Left ventricle myocardium inferior (tissue), 1 donor: ENCODE data around the gene ZNF785. TPM values are rescaled to one million over a fixed set of nuclear protein-coding genes. Genes with fewer than 3 reads are reported as not detected.
A peak's percentile ranks its signal among the peaks of the same experiment; 100 is the strongest.
"Not testable (repeated sequence)": the region's sequence is repeated elsewhere in the genome, so short reads cannot be mapped to it uniquely, and the experiment has no call there.

Source experiments
- DNase-seq: peaks from one replicate; pipeline ENCODE4 v3.0.0-alpha.2; 2020
- H3K27ac ChIP-seq: fragments of 200-600 bp; replicated peaks from 2 replicates; pipeline ENCODE4 v1.8.0; 2021
- H3K27me3 ChIP-seq: fragments of 200-600 bp; 2 replicates; pipeline ENCODE4 v1.8.0; 2021; ENCODE audit warnings: low read depth
- H3K36me3 ChIP-seq: fragments of 200-600 bp; 2 replicates; pipeline ENCODE4 v1.8.0; 2021
- H3K4me1 ChIP-seq: fragments of 200-600 bp; 2 replicates; pipeline ENCODE4 v1.8.0; 2021
- H3K4me3 ChIP-seq: fragments of 200-600 bp; 2 replicates; pipeline ENCODE4 v1.8.0; 2021; ENCODE audit warnings: mild to moderate bottlenecking, moderate library complexity
- H3K9me3 ChIP-seq: fragments of 200-600 bp; replicated peaks from 2 replicates; pipeline ENCODE4 v1.8.0; 2021
- intact Hi-C: fragments of 100-400 bp; cut with micrococcal nuclease; formaldehyde crosslinking; loops from one replicate; pipeline ENCODE4 v1.11.0; 2022
- total RNA-seq: library from RNA; stranded (reverse); fragmentation: NEBNext Ultra II Directional; extraction: Animal tissue kit (Norgen Biotek cat#: 25700); gene quantifications from one replicate; pipeline ENCODE4 v1.2.1, GENCODE V29; 2021
- TF ChIP-seq, protein P1 (sequence below): fragments of 200-600 bp; IDR thresholded peaks from 2 replicates; pipeline ENCODE4 v1.8.0; 2021; ENCODE audit warnings: antibody characterized with exemption, mild to moderate bottlenecking, borderline replicate concordance
- donor health status: DM: no; HTN: yes; CAD: no; lungs with severe emphysema.

ZNF785 gene
- total RNA-seq, 1 donor from 2014 or later = 7.1 TPM

DNA sequence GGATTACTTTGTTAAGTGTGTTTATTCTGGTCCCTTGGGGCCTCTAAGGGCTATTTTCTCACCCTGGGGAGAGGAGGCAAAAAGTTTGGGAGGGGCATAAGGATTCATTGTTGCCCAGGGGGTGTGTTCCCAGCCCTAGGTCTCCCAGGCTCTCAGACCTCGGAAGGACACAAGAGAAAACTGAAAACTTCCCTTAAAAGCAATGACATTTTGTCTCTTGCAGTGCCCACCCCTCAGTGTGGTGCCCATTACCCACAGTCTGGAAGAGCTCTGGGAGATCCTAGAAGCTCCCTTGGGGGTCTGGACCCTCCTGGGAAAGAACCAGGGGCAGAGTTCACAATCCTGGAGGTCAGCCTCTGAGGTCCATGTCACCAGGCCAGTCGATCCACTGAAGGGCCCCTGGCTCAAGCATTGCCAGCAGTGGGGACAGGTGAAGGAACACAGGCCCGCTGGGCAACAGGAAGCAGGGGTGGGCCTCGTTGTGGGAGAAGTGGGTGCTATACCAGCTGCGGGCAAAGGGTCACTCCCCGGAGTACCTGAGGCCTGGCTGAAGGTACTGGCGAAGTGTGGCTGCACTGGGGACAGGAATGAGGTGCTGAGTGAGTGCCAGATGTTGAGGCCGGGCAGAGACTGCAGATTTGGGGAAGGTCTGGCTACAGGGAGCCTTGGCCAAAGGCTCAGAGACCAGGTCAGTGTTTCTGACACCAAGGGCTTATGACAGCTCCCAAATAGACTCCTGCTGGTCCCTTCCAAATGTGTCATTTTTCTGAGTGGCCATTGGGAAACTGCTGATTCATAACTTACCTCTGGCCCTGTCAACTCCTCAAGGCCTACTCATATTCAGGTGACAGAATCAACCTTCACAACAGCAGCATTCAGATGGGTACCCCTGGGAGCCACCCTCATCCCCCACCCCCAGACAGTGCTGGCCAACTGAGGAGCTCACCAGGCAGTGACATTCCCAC, 46.2 kb downstream of the ZNF785 start:
- peak; percentile 64 for DNase-seq
- no peaks in the 10 kb centered on the region for H3K36me3 ChIP-seq
- intact Hi-C loops = no loop called here
- H3K27ac ChIP-seq = peak overlapping the region; percentile 89
- no peaks in the 10 kb centered on the region for H3K9me3 ChIP-seq
- TF ChIP-seq, protein P1, sequence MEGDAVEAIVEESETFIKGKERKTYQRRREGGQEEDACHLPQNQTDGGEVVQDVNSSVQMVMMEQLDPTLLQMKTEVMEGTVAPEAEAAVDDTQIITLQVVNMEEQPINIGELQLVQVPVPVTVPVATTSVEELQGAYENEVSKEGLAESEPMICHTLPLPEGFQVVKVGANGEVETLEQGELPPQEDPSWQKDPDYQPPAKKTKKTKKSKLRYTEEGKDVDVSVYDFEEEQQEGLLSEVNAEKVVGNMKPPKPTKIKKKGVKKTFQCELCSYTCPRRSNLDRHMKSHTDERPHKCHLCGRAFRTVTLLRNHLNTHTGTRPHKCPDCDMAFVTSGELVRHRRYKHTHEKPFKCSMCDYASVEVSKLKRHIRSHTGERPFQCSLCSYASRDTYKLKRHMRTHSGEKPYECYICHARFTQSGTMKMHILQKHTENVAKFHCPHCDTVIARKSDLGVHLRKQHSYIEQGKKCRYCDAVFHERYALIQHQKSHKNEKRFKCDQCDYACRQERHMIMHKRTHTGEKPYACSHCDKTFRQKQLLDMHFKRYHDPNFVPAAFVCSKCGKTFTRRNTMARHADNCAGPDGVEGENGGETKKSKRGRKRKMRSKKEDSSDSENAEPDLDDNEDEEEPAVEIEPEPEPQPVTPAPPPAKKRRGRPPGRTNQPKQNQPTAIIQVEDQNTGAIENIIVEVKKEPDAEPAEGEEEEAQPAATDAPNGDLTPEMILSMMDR = no peak
- peaks cover 60% of the 10 kb centered on the region for H3K4me1 ChIP-seq
- no peak overlapping the region for H3K4me3 ChIP-seq
- no peaks in the 10 kb centered on the region for H3K27me3 ChIP-seq

DNA sequence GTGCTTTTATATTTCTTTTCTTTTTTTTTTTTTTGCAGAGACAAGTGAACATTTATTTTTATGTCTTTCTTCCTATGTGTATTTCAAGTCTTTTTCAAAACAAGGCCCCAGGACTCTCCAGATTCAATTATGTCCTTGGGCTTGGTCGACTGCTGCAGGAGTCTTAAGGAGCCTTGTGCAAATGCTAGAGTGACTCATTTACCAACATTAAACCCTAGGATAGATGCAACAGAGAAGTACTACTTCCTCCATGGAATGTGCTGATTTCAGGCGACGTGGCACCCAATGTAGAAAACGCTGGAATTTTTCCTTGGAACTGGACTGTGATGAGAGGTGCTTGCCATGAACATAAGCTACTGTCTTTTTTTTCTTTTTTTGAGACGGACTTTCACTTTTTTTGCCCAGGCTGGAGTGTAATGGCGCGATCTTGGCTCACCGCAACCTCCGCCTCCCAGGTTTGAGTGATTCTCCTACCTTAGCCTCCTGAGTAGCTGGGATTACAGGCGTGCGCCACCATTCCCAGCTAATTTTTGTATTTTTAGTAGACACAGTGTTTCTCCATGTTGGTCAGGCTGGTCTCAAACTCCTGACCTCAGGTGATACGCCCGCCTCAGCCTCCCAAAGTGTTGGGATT, 49.0 kb downstream of the ZNF785 start:
- peak overlapping the region; percentile 97 for H3K27ac ChIP-seq
- peaks cover 17% of the 10 kb centered on the region for H3K36me3 ChIP-seq
- H3K4me3 ChIP-seq = peak overlapping the region; percentile 93
- H3K4me1 ChIP-seq = peaks cover 61% of the 10 kb centered on the region
- DNase-seq, intact Hi-C loops, H3K27me3 ChIP-seq, H3K9me3 ChIP-seq: not testable (repeated sequence)

DNA sequence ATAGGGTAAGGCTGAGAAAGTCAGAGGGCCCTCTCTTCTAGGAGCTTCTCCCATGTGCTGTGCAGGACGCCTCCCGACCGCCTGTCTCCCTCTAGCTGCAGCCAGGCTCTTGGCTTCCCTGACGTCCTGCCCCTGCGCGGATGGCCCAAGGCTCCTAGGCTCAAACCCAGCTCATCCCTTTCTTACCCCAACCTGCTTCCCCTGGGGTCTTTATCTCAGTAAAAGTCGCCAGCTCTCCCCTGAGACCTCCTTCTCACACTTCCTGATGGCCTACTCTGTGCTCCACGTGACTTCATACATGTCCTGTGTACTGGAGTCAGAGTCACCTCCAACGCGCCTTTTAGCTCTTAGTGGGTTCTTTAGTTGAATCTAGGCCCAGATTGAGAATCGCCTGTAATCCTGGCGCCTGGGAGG, 49.7 kb downstream of the ZNF785 start:
- TF ChIP-seq, protein P1 = peak; percentile 72
- peaks cover 54% of the 10 kb centered on the region for H3K4me1 ChIP-seq
- DNase-seq = peak; percentile 70
- peaks cover 20% of the 10 kb centered on the region for H3K36me3 ChIP-seq
- no peaks in the 10 kb centered on the region for H3K27me3 ChIP-seq
- peak overlapping the region; percentile 97 for H3K27ac ChIP-seq
- H3K4me3 ChIP-seq = peak overlapping the region; percentile 93
- H3K9me3 ChIP-seq = no peaks in the 10 kb centered on the region
- intact Hi-C loops = no loop called here

DNA sequence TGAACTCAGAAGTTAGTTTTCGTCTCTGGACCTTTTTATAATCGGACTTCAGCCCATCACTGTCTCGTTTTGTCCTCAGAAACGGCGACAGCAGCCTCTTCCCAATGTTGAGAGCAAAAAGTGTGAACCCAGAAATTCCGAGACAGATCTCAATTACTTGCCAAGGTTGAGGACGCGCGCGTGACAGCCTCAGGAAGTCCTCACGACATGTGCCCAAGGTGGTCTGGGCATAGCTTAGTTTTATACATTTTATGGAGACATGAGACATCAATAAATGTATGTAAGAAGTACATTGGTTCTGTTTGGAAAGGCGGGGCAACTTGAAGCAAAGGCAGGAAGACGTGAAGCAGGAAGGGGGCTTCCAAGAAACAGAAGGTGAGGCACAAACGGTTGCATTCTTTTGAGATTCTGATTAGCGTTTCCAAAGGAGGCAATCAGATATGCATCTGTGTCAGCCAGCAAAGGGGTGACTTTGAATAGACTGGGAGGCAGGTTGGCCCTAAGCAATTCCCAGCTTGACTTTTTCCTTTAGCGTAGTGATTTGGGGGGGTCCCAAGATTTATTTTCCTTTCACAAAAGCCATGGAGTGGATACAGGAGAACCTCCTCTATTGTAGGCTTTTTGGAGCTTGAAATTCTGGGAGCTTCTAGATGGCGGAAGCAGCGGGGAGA, 50.3 kb downstream of the ZNF785 start:
- Histone ChIP-seq H3K4me3 (peak overlapping the region; percentile 93), H3K27me3 (no peaks in the 10 kb centered on the region), H3K36me3 (peaks cover 20% of the 10 kb centered on the region), H3K4me1 (peaks cover 48% of the 10 kb centered on the region), H3K9me3 (no peaks in the 10 kb centered on the region), H3K27ac (peak overlapping the region; percentile 97)
- TF ChIP-seq, protein P1 = no peak
- intact Hi-C loops = no loop called here
- DNase-seq = no peak

DNA sequence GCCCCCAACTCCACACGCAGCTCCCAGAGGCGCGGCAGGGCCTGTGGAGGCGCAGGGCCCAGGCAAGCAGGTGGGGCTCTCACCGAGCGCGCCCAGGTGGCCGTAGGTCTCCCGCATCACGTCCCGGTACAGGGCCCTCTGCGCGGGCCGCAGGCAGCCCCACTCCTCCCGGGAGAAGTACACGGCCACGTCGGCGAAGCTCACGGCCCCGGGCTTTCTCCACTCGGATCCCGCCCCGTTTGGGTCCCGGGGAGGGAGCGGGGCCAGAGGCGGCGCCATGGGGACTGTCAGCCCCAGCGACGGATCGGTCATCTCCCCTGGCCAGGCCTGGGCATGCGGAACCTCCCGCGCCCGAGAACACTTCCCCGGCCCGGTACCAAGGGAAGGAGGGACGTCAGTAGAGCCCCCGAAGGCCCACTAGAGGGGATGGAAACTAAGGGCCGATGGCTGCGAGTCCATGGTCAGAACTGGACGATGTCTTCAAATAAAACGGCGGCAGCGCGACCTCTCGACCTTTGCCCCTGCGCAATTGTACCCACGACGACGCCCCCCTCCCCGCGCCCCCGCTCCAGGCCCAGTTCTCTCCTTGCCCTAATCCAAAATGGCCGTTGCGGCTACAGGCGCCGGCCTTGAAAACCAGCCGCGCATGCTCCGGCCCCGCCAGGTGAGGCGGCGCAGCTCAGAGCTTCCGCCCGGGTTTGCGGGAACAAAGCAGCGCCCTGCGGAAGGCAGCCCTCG, 51.0 kb downstream of the ZNF785 start, which contains the start of gene ZNF747:
Gene ZNF747, minus strand, starts transcription at position 491 of the 738 bp plus-strand sequence. Its CDS starts 179 bp downstream, at position 312.
- TF ChIP-seq, protein P1 = peak; percentile 7
- peak; percentile 94 for DNase-seq
- H3K36me3 ChIP-seq = peaks cover 20% of the 10 kb centered on the region
- intact Hi-C loops = no loop called here
- H3K27me3 ChIP-seq = no peaks in the 10 kb centered on the region
- H3K27ac ChIP-seq = peak within 1 kb of the TSS; percentile 97
- H3K4me1 ChIP-seq = peaks cover 41% of the 10 kb centered on the region
- peak within 1 kb of the TSS; percentile 93 for H3K4me3 ChIP-seq
- H3K9me3 ChIP-seq = no peaks in the 10 kb centered on the region
